Left kidney (tissue), 2 donors: Measurements from ENCODE around the gene NME3. TPM values are rescaled to one million over a fixed set of nuclear protein-coding genes. Genes with fewer than 3 reads are reported as not detected.

Experiments used
- DNase-seq: peaks from one replicate; pipeline ENCODE4 v3.0.0-alpha.2; 2013
- polyA plus RNA-seq: library from polyadenylated mRNA; unstranded; fragments of 120-200 nt; gene quantifications from one replicate; pipeline ENCODE4 v1.2.1, GENCODE V29; 2013; ENCODE audit not compliant: insufficient read length

NME3 gene
- polyA plus RNA-seq, 1 donor = 18.0 TPM

GRCh38 chr16:1770328-1771187, 785 bp downstream of the NME3 start:
- no peak for DNase-seq

- DNase-seq = no peak
Observed at GRCh38 chr16:1769402-1770300, 1.7 kb downstream of the NME3 start.

- DNase-seq = no peak
Observed at GRCh38 chr16:1768767-1769401, 2.5 kb downstream of the NME3 start.

- no peak for DNase-seq
Observed at GRCh38 chr16:1768061-1768766, 3.1 kb downstream of the NME3 start.

- no peak for DNase-seq
Observed at GRCh38 chr16:1767116-1767994, 4.0 kb downstream of the NME3 start.

- DNase-seq = no peak
Observed at GRCh38 chr16:1766701-1767100, 4.6 kb downstream of the NME3 start.

GRCh38 chr16:1766231-1766630, 5.1 kb downstream of the NME3 start:
- no peak for DNase-seq

GRCh38 chr16:1765826-1766225, 5.5 kb downstream of the NME3 start:
- no peak for DNase-seq

- DNase-seq = no peak
Observed at GRCh38 chr16:1764971-1765370, 6.4 kb downstream of the NME3 start.

- no peak for DNase-seq
Observed at GRCh38 chr16:1763521-1764511, 7.5 kb downstream of the NME3 start.

- DNase-seq = no peak
Observed at GRCh38 chr16:1762879-1763520, 8.3 kb downstream of the NME3 start.

- no peak for DNase-seq
Observed at GRCh38 chr16:1762196-1762878, 9.0 kb downstream of the NME3 start.

- no peak for DNase-seq
Observed at GRCh38 chr16:1761751-1762150, 9.6 kb downstream of the NME3 start.

GRCh38 chr16:1760911-1761310, 10.4 kb downstream of the NME3 start:
- DNase-seq = no peak

- no peak for DNase-seq
Observed at GRCh38 chr16:1759511-1759910, 11.8 kb downstream of the NME3 start.

- no peak for DNase-seq
Observed at GRCh38 chr16:1758923-1759322, 12.4 kb downstream of the NME3 start.

GRCh38 chr16:1757714-1758461, 13.5 kb downstream of the NME3 start:
- no peak for DNase-seq

GRCh38 chr16:1754204-1754603, 17.1 kb downstream of the NME3 start:
- no peak for DNase-seq
